ENCODE results near the gene PUS10.
"Not testable (repeated sequence)": the region's sequence is repeated elsewhere in the genome, so short reads cannot be mapped to it uniquely, and the experiment has no call there.

The PUS10 gene

DNA sequence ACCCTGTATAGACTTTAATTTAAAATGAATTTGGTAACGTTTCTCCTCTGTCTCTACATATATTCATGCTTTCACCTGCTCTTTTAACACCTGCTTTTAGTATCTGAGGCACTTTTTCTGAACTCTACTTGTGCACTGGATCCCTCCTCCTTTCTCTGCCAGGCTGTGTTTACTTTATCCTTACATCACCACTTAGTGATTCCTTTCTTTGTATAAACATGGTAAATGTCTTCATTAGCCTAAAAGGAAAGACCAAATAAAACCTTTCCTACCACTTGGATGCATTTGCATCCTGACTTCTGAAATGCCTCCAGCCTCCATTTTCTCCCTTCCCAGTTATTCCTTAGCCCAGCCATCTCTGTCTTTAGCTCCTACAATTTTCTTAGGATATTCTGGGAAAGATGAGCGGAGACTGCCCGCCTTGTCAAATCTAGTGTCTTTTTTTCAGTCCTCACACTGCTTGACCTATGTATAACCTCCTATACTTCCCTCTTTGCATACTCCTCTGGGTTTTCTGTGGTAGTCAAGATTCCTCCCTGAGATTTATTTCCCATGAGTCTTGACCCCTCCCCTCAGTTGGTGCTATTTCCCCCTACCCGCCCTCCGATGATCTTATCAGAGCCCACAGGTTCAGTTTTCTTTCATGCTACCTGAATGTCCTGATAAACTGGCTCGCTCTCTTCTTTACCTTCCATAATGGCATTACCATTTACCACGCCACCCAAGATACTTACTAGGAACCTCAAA, 91.9 kb downstream of the PUS10 start:
- DNase-seq, result no peak

DNA sequence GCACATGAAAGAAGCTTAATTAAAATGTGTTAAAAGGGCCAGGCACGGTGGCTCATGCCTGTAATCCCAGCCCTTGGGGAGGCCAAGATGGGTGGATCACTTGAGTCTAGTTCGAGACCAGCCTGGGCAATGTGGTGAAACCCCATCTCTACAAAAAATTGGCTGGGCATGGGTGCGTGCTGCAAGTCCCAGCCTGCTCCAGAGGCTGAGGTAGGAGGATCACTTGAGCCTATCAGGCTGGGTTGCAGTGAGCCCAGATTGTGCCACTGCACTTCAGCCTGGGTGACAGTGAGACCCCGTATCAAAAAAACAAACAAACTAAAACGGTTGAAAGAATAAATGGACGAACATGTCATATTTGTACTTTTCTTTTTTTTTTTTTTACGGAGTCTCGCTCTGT, 110.7 kb downstream of the PUS10 start:
- no peak for DNase-seq

GRCh38 chr2:60906395-60906794, 111.7 kb downstream of the PUS10 start:
- DNase-seq, result no peak

- not testable (repeated sequence) for DNase-seq
Measured at GRCh38 chr2:60905867-60906266, 112.2 kb downstream of the PUS10 start.

GRCh38 chr2:60901296-60901695, 116.8 kb downstream of the PUS10 start:
- not testable (repeated sequence) for DNase-seq

DNA sequence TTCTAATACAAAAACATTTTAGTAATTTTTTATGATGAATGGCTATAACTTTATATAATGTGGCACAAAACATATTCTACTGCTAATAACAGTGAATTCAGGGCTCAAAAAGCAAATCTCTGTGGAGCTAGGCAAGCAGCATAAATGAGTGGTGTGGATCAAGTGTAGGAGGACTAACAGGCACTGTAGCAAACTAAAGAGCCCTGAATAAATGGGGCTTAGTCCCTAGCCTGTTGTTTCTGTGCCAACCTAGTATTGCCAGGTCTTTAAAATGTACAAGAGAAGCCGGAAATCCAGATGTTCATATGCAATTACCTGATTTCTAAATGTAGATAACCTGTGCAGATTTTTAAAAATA, 118.2 kb downstream of the PUS10 start:
- DNase-seq, result no peak

- DNase-seq, result no peak
Measured at GRCh38 chr2:60899230-60899891, 118.7 kb downstream of the PUS10 start.

- DNase-seq, result no peak
Measured at GRCh38 chr2:60898567-60898966, 119.5 kb downstream of the PUS10 start.
